NT2/D1 (cell line): ENCODE results near the gene COL20A1.

Experiments used
- DNase-seq: peaks from one replicate; pipeline ENCODE4 v3.0.0-alpha.2; 2011; ENCODE audit warnings: low read depth, low spot score
- H3K27me3 ChIP-seq: 2 replicates; pipeline ENCODE4 v1.6.0; 2011; ENCODE audit warnings: mild to moderate bottlenecking; ENCODE audit not compliant: insufficient read length, insufficient read depth
- H3K36me3 ChIP-seq: 2 replicates; pipeline ENCODE4 v1.6.1; 2011; ENCODE audit warnings: mild to moderate bottlenecking, low read length, mixed read lengths; ENCODE audit not compliant: insufficient read depth, insufficient read length
- H3K4me1 ChIP-seq: 2 replicates; pipeline ENCODE4 v1.5.1; 2011; ENCODE audit not compliant: insufficient read depth, insufficient read length
- H3K4me3 ChIP-seq: 2 replicates; pipeline ENCODE4 v1.5.1; 2011; ENCODE audit warnings: low read depth; ENCODE audit not compliant: insufficient read length
- H3K9ac ChIP-seq: 2 replicates; pipeline ENCODE4 v1.6.0; 2011; ENCODE audit warnings: low read depth; ENCODE audit not compliant: insufficient read length
- H3K9me3 ChIP-seq: 2 replicates; pipeline ENCODE4 v1.5.1; 2011; ENCODE audit warnings: mild to moderate bottlenecking, low read length; ENCODE audit not compliant: insufficient read depth
- SUZ12 ChIP-seq: IDR thresholded peaks from 2 replicates; pipeline ENCODE4 v1.6.1; 2011; ENCODE audit not compliant: insufficient read length, insufficient read depth; ENCODE audit errors: extremely low read depth
- YY1 ChIP-seq: IDR thresholded peaks from 2 replicates; pipeline ENCODE4 v1.6.1; 2011; ENCODE audit not compliant: insufficient read length, insufficient read depth
- ZNF274 ChIP-seq: IDR thresholded peaks from 2 replicates; pipeline ENCODE4 v1.6.1; 2011; ENCODE audit warnings: mild to moderate bottlenecking, low read depth, low read length

The COL20A1 gene

DNA sequence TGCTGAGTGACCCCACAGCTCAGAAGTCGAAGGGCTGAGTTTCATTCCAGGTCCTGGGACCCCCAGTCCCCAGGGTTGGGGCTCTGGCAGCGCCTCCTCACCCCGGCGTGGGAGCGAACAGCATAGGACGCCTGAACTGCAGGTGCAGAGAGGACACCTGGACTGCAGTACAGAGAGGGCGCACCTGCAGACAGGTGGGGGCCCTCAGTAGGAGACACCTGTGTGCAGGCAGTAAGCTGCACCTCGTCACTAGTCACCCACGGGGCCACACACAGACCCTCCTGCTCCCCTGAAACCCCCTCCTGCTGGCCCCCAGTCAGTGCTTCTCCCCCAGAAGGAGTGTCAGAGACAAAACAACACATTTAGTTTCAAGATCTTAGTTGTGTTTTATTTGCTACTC, 30.1 kb upstream of the COL20A1 start:
- no peaks in the 10 kb centered on the region for H3K9me3 ChIP-seq
- H3K36me3 ChIP-seq, result no peaks in the 10 kb centered on the region
- TF ChIP-seq ZNF274 (no peak), YY1 (no peak), SUZ12 (no peak)
- H3K4me1 ChIP-seq, result peaks cover 24% of the 10 kb centered on the region
- no peak overlapping the region for H3K4me3 ChIP-seq
- no peaks in the 10 kb centered on the region for H3K27me3 ChIP-seq
- H3K9ac ChIP-seq, result no peak overlapping the region
- DNase-seq, result no peak

GRCh38 chr20:63264000-63264399, 29.0 kb upstream of the COL20A1 start:
- H3K36me3 ChIP-seq, result no peaks in the 10 kb centered on the region
- no peak for DNase-seq
- H3K4me1 ChIP-seq, result peaks cover 25% of the 10 kb centered on the region
- no peaks in the 10 kb centered on the region for H3K9me3 ChIP-seq
- H3K4me3 ChIP-seq, result no peak overlapping the region
- no peak for TF ChIP-seq YY1
- TF ChIP-seq ZNF274, result no peak
- TF ChIP-seq SUZ12, result no peak
- H3K9ac ChIP-seq, result no peak overlapping the region
- no peaks in the 10 kb centered on the region for H3K27me3 ChIP-seq

DNA sequence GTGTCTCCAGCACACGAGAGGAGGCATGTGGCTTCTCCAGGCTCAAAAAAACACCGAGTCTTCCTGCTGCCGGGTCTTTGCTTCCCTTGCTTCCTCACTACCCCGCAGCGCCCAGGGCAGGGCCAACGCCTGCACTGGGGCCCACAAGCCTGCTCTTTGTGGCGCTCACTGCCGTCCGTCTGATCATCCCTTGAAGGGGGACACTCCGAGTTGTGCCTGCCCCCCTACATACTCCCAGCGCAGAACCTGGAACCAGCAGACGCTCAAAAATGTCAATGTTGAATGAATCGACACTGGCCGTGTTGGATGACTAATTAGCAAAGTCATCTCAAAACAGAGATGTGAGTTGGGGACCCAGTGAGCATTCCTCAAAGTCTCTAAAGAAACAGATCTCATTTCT, 28.5 kb upstream of the COL20A1 start:
- Histone ChIP-seq H3K4me3 (no peak overlapping the region), H3K9me3 (no peaks in the 10 kb centered on the region), H3K27me3 (no peaks in the 10 kb centered on the region), H3K36me3 (peaks cover 3% of the 10 kb centered on the region), H3K4me1 (peaks cover 25% of the 10 kb centered on the region), H3K9ac (no peak overlapping the region)
- no peak for DNase-seq
- TF ChIP-seq SUZ12 (no peak), YY1 (no peak), ZNF274 (no peak)

- Histone ChIP-seq H3K4me3 (no peak overlapping the region), H3K9me3 (no peaks in the 10 kb centered on the region), H3K4me1 (peaks cover 20% of the 10 kb centered on the region), H3K36me3 (peaks cover 11% of the 10 kb centered on the region), H3K27me3 (no peaks in the 10 kb centered on the region), H3K9ac (no peak overlapping the region)
- DNase-seq, result no peak
- TF ChIP-seq ZNF274 (no peak), YY1 (no peak), SUZ12 (no peak)
These were observed 27.0 kb upstream of the COL20A1 start for GRCh38 chr20:63265891-63266515.

GRCh38 chr20:63267691-63268090, 25.3 kb upstream of the COL20A1 start:
- H3K36me3 ChIP-seq, result peaks cover 12% of the 10 kb centered on the region
- H3K9me3 ChIP-seq, result no peaks in the 10 kb centered on the region
- DNase-seq, result no peak
- H3K4me1 ChIP-seq, result peaks cover 16% of the 10 kb centered on the region
- H3K27me3 ChIP-seq, result no peaks in the 10 kb centered on the region
- TF ChIP-seq ZNF274 (no peak), YY1 (no peak), SUZ12 (no peak)
- no peak overlapping the region for H3K4me3 ChIP-seq
- H3K9ac ChIP-seq, result no peak overlapping the region

DNA sequence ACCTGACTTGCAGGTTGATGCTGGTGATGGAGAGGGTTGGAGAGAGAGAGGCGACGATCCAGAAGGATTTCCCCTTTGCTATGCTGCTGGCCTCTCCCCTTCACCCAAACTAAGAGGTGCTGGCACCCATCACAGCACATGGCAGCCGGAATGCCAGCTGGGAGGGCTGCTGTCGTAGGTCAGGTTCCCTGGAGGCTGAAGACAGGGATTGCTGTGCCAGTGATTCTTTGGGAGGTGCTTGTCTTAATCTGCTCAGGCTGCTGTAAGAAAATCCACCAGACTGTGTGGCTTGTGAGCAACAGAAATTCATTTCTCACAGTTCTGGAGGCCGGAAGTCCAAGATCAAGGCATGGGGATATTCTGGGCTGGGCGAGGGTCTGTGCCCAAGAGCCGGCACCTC, 24.7 kb upstream of the COL20A1 start:
- DNase-seq, result no peak
- Histone ChIP-seq H3K9me3 (no peaks in the 10 kb centered on the region), H3K36me3 (peaks cover 12% of the 10 kb centered on the region), H3K4me3 (no peak overlapping the region), H3K9ac (no peak overlapping the region), H3K27me3 (no peaks in the 10 kb centered on the region), H3K4me1 (peaks cover 16% of the 10 kb centered on the region)
- TF ChIP-seq ZNF274 (no peak), YY1 (no peak), SUZ12 (no peak)

DNA sequence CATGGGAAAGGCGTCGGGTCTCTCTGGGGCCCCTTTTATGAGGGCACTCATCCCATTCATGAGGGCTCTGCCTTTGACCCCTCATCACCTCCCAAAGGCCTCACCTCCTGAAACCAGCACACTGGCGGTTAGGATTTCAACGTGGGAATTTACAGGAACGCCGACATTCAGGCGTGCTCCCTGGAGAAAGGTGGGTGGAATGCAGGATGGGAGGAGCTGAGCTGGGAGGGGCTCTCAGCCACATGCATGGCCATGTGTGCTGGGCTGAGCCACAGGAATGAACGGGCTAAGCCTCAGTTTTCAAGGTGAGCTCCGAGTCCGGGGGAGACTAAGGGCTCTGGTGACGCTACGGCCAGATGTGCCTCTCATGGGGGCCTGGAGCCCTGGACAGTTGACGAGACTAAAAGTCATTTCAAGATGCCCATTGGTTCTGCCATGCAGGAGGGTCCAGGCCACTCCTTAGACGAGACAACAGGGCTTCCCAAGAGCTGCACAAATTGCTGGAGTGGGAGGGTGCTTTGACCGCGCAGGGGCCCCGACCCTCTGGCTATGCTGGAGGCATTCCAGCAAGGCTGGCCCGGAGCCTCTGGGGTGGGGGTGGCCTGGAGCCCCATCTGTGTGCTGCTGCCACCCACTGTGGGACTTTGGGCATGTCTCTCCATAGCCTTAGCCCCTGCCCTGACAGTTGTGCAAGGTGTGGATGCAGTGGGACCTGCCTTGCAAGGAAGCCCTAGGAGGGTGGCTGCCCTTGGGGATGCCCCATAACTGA, 24.1 kb upstream of the COL20A1 start:
- Histone ChIP-seq H3K36me3 (peaks cover 15% of the 10 kb centered on the region), H3K4me3 (no peak overlapping the region), H3K4me1 (peaks cover 19% of the 10 kb centered on the region), H3K9ac (no peak overlapping the region), H3K27me3 (no peaks in the 10 kb centered on the region), H3K9me3 (no peaks in the 10 kb centered on the region)
- no peak for DNase-seq
- no peak for TF ChIP-seq ZNF274
